Measurements from ENCODE around the gene UPK3A.

UPK3A gene

DNA sequence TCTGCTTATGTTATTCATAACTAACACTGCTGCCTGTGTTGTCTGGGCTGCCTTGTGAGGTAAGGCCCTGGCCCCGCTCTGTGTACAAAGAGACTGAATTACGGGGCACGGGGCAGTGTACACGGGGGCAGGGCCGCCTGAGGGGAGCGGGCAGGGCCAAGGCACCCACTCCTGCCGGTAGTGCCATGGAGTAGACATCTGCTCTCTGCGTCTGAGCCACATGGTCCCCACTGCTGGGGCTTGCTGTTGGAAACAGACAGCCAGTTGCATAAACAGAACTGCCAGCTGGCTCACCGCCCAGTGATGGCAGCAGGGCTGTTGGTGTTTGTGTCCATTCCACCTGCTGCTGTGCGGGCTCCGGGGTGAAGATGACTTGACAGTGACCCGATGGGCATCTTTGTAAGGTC, 44.8 kb downstream of the UPK3A start:
- no peak for DNase-seq (ENCODE audit: low read depth, low spot score)

GRCh38 chr22:45330548-45330947, 45.8 kb downstream of the UPK3A start:
- no peak for DNase-seq (ENCODE audit: low read depth, low spot score)

GRCh38 chr22:45331486-45331885, 46.7 kb downstream of the UPK3A start:
- no peak for DNase-seq (ENCODE audit: low read depth, low spot score)

DNA sequence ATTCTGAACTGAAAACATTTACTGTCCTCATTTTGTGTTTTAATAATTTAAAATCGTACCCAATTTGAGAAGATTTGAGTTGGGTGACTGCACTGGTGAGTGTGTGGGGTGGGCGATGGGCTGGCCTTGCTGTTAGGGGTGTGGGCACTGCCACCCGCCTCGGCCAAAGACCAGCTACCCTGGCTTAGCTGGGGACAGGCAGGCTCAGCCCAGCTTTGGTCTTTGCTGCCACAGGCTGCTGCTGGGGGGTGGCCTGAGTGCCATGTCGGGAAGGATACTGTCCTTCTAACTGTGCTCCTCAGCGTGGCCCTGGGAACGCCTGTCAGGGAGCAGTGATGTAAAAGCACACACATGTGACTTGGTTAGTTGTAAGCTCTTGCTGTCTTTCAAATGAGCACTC, 47.3 kb downstream of the UPK3A start:
- no peak for DNase-seq (ENCODE audit: low read depth, low spot score)

GRCh38 chr22:45334068-45334467, 49.3 kb downstream of the UPK3A start:
- no peak for DNase-seq (ENCODE audit: low read depth, low spot score)

- no peak for DNase-seq (ENCODE audit: low read depth, low spot score)
Observed at GRCh38 chr22:45334528-45334927, 49.8 kb downstream of the UPK3A start.

DNA sequence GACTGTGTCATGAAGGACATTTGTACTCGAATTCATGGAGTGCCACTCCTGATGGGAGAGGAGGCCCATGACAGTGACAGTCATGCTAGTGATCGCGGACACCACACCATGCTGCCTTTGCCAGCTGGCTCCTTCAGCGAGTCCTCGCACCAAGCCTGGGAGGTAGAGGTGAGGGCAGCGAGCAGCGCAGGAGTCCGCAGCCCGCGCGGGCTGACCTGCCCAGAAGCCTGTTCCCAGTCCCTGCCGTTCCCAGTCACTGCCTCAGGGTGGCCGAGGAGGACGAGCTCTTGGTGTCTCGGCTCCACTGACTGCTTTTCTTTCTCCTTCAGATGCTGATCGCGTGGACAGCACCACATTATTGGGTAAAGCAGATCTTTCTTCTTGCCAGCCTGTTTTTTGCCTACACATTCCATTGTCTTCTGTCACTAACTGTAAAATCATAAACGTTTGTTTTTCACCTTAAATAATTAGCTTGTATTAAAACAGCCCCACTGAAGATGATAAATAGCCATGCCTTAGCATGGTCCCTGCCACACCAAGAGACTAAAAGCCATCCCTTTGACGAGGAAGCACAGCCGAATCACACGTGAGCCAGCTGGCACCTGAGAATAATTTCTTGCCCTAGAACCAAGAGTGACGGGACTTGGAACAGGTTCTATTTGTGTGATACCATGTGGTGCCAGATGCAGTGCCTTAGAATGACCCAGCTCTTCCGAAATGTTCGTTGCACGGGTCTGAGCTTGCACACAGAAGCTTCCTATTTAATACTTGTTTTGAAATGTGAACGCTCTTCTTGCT, 50.5 kb downstream of the UPK3A start:
- no peak for DNase-seq (ENCODE audit: low read depth, low spot score)

DNA sequence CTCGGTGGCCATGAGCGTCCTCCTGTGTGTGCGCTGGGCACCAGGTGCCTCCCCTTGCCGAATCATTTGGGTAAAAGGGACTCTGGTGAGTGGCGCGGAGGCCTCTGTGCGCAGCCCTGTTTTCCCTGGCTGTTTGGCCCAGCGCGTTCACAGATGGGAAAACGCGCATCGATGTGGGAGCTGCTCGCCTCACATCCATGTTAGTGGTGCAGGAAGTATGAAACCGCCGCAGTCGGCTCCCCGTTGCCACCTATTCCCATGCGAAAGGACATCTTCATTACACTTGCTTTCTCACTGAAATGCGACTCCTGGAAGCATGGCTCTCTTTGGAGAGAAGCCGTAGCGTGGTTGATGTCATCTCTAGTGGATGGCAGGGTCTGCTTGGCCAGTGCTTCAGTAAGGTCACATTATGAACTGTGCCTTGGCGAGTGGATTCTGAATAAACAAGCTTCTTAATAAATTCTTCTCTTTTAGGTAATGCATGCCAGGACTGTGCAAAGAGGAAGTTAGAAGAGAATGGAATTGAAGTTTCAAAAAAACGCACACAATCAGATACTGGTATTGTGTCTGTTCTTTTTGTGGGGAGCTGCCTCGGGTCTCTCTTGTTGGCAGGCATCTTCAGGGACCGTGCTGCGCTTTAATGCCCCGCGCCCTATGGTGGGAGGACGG, 51.2 kb downstream of the UPK3A start:
- DNase-seq (ENCODE audit: low read depth, low spot score), result no peak

DNA sequence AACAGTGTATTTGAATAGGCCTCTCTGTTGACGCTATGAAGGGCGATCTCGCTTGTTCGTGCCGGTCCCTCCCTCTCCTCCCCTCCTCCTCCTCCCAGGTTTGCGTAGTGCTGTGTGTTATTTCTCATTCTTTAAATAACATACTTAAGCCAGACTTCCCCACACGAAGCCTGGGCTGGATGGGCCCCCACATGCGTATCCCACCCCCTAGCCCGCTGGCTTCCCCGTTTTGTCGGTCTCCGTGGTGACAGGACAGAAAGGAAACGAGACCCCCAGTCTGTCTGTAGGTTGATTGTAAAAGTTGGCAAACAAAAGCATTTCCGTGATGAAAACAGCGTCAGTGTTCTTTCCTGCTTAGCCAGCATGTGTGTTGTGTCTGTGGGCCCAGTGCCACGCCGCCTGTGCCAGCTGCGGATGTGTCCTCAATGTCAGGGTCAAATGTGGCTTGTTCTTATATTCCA, 52.3 kb downstream of the UPK3A start:
- no peak for DNase-seq (ENCODE audit: low read depth, low spot score)

DNA sequence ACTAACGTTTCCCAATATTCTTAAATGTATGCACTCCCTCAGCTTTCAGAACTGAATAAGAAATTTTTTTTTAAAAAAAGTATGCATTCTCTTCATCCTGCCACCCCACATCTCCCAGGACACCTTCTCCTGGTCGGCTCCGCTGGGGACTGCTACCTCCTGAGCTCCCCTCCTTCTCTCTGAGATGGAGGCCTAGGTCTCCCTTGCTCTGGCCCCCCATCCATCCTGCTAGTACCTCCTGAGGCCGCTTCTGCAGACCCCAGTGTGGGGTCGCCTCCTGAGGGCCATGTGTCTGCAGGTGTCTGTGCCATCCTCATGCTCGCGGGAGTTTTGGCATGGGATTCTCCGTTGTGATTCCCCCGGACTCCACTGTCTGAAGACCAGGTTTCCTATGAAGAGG, 52.8 kb downstream of the UPK3A start:
- no peak for DNase-seq (ENCODE audit: low read depth, low spot score)

DNA sequence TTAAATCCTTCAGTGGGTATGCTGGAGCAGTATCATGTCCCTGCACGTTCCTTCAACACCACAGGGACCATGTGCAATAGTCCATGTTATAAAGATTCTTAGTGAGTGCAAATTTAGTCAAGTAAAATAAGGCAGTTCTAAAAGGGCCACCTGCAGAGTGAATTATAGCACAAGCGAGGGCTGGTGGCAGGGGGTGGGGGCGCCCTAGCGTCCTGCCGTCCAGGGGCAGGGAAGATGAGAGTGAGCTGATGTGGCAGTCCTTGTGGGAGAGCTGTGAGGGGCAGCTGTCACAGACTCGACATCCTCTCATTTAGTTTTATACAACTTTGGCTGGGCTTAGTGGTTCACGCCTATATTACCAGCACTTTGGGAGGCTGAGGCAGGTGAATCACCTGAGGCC, 54.0 kb downstream of the UPK3A start:
- no peak for DNase-seq (ENCODE audit: low read depth, low spot score)

DNA sequence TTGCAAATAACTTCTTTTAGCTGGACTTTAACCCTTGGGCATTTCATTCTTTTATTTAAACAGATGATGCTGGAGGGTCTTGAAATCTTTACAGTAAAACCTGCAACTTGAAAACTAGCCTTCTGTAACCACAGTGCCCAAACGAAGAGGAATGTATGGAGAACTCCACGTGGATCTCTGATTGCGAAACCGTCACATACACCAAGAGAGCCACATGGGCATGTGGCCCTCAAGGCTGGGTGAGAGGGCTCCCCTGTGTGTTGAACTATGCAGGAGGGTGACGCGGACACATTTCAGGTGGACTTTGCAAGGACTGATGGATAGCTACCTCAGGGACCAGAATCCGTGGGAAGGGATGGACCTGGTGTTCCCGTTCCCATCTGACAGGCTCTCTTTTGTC, 55.6 kb downstream of the UPK3A start:
- no peak for DNase-seq (ENCODE audit: low read depth, low spot score)

DNA sequence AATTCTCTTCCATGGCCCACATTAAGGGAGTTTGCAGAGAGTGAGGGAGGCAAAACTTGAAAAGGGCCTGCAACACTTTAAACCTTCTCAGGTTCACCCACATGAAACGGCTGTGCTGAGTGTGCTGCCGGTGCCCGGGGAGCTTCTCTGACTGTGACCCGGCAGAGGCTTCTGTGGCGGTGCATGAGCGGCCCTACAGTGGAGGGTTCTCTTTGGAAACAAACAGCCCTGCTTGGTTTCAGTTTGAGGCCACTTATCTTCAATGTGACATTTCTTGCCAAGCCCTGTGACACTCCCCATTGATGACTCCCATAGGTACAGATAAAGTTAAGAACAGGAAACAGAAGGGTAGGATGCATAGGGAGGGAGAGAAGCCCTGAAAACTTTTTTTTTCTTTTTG, 56.7 kb downstream of the UPK3A start:
- no peak for DNase-seq (ENCODE audit: low read depth, low spot score)

DNA sequence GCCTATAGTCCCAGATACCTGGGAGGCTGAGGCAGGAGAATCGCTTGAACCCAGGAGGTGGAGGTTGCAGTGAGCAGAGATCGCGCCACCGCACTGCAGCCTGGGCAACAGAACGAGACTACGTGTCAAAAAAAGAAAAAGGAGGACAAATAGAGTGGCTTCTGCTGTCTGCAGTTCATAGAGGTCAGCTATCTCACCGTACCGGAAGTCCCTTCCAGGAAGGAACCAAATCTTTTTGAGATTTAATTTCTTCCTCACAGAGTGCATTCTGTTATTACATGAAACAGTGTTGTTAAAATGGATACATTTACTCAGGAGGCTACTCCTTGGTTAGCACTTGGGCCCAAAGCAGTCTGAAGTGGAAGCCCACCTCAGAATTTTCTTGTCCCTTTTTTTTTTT, 58.4 kb downstream of the UPK3A start:
- no peak for DNase-seq (ENCODE audit: low read depth, low spot score)

DNA sequence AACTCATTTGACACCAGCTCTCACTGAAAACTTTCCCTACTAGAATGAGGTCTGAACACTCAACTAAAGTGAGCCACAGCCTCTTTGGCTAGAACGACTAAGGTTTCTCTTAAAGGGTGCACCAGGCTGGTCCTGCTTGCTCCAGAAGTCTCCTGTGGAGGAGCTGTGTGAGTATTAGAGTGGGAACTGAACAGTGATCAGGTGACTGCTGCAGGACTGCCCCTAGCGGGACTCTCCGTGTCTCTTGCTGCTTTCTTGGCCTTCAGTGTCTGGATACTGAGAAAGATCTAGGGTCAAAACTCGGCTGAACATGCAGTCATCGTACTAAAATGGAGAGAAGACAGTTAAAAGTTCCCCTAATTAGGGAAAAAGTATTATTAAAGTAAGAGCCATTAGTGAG, 59.6 kb downstream of the UPK3A start:
- DNase-seq (ENCODE audit: low read depth, low spot score), result no peak

Data from activated CD4-positive, CD25-positive, alpha-beta regulatory T cell treated with anti-CD3 and anti-CD28 coated beads, Interleukin-2, amount 50 U/mL, for 16 hours (primary cell).